ENCODE measurements around the gene MCM7.
A peak's percentile ranks its signal among the peaks of the same experiment; 100 is the strongest.
"Not testable (repeated sequence)": the region's sequence is repeated elsewhere in the genome, so short reads cannot be mapped to it uniquely, and the experiment has no call there.

Gene MCM7

DNA sequence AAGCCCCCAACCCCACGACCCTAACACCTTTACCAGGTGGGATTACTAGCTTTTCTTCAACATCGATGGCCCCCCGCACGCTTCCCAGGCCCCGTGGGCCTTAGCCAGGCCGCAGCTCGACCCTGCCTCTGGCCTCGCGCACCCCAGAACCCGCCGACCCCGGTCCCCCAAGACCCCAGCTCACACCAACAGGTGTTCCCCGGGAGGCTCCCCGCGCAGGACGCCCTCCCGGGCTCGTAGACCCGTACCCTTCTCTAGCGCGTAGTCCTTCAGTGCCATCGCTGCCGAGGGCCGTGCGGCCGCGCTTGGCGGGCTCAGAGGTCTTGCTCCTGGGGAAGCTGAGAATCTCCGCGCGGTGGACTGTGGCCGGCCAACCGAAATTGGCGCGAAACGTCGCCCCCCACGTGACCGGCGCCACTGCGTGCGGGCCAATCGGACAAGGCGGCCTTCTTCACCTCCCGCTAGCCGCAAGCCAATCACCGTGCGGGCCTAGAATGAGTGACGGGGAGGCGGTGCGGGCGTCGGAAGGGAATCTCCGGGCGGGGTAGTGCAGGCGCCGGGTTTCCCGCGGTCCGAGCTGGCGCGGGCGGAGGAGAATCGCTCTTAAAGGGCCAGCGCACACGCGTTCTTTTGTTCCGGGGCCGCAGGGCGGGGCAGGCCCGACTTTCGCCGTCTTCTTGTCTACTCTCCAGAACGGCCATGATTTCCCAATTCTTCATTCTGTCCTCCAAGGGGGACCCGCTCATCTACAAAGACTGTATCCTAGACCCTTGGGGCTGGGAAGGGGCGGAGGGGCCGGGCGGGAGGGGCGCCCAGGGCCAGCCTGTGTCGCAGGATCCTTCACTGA lies at the start of gene MCM7, which contains the start of gene AP4M1:
Gene MCM7, minus strand, starts transcription at position 382 of the 847 bp plus-strand sequence. Its CDS starts 103 bp downstream, at position 279.
Gene AP4M1, plus strand, starts transcription at position 628 of the 847 bp plus-strand sequence. Its CDS starts 72 bp downstream, at position 700.
- DNase-seq: peak; percentile 90

DNA sequence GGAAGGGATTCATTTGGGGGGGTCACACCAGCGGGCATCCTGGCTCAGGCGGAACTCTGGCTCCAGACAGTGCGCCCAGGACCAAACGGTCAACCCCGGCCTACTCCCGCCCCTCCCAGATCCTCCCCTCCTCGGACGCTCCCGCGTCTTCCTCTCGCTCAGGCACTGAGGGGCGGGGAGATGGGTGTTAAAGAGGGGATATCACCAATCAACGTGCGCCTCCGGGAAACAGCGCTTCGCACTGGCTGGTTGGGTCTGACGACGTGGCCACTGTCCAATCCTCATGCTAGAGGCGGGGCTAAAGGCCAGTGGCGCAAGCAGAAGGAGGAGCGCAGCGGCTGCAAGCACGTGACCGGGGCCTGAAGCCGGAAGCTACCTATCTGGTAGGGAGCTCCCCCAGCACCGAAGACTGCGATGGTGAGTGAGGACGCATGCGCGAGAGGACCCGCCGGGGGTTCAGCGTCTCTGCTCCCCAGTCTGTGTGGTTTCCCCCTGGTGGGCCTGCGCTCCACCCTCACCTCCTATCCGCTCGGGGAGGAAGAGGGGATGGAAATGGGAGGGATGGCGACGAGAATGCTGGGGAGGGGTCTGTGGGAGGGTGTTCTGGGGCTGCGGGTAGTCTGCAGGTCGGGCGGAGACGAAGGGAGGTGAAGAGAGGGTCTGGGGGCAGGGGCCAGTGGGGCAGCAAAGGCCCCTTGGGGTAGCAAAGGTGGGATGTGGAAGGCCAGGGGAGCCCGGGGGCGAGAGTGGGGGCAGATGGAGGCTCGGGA lies 47.5 kb upstream of the MCM7 start, which contains the start of gene LAMTOR4:
Gene LAMTOR4, plus strand, starts transcription at position 360 of the 770 bp plus-strand sequence. Its CDS starts 55 bp downstream, at position 415.
- peak; percentile 91 for DNase-seq

DNA sequence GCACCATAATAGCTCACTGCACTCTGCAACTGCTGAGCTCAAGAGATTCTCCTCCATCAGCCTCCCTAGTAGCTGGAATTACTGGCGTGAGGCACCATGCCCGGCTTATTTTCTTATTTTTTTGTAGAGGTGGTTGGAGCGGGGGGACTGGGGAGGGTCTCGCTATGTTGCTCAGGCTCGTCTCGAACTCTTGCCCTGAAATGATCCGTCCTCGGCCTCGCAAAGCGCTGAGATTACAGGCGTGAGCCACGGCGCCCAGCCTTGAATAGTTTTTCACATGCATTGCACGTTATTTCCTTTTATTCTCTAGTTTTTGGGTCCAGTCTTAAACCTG lies 47.0 kb upstream of the MCM7 start:
- DNase-seq: no peak

DNA sequence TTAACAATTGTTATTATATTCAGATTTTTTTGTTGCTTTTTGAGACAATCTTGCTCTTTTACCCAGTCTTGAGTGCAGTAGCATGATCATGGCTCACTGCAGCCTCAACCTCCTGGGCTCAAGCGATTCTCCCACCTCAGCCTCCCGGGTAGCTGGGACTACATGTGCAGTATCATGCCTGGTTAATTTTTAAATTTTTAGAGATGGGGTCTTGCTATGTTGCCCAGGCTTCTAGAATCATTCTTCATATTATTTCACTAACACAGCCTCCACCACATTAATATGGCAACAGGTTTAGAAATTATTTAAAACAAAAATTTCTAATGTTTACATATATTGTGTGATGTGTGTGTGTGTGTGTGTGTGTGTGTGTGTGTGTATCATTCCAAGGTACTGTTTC lies 46.1 kb upstream of the MCM7 start:
- no peak for DNase-seq

DNA sequence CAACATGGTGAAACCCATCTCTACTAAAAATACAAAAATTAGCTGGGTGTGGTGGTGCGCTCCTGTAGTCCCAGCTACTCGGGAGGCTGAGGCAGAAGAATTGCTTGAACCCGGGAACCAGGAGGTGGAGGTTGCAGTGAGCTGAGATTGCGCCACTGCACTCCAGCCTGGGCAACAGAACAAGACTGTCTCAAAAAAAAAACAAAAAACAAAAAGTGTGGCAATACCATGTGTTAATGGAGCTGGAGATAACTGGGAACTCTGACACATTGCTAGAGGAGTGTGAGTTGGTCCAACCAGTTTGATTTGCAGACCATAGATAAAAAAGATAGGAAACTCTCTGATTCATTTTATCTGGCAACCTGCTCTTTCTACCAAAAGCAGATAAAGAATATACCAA lies 45.2 kb upstream of the MCM7 start:
- not testable (repeated sequence) for DNase-seq

GRCh38 chr7:100142461-100142860 lies 41.3 kb upstream of the MCM7 start:
- DNase-seq: no peak

DNA sequence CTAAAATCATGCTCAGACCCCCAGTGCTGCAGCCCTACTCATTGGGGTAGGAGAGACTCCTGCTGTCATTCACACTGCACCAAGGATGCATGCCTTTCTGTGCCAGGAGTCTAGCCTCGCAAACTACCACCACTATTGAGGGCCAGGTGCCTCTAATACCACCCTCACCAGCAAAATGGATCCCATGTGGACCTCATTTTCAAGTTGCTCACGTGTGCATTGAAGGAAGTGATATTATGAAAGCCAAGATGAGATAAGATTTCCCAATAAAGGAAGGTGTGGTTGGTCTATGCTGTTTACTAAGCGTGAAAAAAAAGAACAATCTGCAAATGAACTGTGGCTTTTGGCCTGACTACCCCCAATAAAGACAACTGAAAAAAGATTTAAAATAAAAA lies 40.4 kb upstream of the MCM7 start:
- no peak for DNase-seq

- DNase-seq: no peak
Observed at GRCh38 chr7:100137851-100138760, 36.9 kb upstream of the MCM7 start.

- DNase-seq: peak; percentile 46
Observed at GRCh38 chr7:100132697-100133151, 31.5 kb upstream of the MCM7 start.

DNA sequence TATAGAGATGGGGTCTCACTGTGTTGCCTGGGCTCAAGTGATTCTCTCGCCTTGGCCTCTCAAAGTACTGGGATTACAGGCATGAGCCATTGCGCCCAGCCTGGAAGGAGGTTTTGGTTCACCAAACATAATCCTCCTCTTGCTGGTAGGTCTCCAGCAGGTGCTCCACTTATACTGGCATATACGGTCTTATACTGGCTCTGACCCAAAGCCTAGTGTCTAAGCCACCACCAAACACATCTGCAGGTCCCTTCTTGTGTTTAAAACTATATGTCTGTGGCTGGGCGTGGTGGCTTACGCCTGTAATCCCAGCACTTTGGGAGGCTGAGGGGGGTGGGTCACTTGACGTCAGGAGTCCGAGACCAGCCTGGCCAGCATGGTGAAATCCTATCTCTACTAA lies 30.9 kb upstream of the MCM7 start:
- no peak for DNase-seq

DNA sequence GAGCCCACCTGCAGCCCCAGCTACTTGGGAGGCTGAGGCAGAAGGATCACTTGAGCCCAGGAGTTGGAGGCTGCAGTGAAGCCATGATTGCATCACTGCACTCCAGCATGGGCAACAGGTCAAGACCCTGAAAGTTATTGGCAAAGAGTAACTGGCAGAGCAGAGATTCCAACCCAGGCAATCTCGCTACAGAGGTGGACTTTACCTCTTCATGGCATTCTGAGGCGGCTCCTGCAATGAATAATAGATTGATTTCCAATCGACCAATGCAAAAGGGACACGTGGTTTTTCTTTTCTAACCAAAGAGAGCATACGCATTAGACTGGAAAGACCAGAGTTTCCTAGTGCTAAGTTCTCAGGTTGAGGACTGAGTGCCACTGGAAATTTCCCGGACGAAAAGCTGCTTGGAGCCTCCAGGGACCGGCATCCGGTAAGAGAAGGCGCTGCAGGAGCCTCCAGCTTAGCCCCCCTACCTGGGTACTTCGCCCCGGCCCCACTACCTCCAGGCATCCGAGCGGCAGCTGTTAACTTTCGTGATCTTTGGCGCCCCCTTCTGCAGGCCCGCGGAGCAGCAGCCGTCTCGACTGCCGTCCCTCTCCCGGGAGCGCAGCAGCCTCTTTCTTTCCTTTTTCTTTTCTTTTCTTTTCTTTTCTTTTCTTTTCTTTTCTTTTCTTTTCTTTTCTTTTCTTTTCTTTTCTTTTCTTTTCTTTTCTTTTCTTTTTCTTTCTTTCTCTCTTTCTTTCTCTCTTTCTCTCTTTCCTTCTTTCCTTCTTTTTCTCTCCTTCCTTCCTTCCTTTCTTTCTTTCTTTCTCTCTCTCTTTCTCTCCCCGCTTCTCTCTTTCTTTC lies 29.6 kb upstream of the MCM7 start:
- peak; percentile 29 for DNase-seq

DNA sequence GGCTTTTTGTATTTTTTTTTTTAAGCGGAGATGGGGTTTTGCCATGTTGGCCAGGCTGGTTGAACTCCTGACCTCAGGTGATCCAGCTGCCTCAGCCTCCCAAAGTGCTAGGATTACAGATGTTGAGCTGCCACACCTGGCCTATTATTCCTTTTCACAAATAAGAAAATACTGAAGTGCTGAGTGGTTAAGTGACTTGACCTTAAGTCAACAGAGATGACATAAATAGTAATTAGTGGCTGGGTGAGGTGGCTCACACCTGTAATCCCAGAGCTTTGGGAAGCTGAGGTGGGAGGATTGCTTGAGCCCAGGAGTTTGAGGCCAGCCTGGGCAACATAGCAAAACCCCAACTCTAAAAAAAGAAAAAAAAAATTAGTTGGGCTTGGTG lies 29.0 kb upstream of the MCM7 start:
- not testable (repeated sequence) for DNase-seq

DNA sequence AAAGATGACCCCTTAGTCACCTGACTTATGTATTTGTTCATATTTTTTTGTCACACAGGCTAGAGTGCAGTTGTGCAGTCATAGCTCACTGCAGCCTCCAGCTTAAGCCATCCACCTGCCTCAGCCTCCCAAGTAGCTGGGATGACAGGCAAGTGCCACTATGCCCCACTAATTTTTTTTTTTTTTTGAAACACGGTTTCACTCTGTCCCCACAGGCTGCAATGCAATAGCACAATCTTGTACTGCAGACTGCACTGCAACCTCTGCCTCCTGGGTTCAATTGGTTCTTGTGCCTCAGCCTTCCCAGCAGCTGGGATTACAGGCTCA lies 27.4 kb upstream of the MCM7 start:
- no peak for DNase-seq

DNA sequence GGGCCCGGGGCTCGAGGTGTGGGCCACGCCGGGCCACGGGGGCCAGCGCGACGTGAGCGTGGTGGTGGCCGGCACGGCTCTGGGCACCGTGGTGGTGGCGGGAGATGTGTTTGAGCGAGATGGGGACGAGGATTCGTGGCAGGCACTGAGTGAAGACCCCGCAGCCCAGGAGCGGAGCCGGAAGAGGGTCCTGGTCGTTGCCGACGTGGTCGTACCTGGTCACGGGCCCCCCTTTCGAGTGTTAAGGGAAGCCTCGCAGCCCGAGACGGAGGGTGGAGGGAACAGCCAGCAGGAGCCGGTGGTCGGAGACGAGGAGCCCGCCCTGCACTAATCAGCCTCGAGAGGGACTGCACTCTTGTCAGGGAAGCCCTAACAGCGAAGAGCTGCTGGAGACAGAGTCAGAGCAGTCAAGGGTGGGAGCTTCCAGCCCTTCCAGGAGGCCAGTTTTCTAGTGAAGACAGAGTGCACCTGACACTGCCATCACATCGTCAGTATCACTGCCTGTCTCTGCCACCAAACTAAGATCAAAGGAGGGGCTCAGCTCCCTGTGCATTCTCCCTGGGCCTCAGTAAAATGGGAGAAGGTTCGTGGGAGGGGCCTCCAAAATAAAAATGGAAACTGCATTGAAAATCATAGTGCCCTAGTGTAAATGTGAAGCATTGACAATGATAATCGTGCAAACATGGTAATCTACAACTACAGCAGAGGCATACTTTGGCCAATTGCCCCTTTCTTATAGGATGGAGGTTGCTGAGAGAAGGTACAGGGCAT lies 26.9 kb upstream of the MCM7 start:
- DNase-seq: no peak

- peak; percentile 76 for DNase-seq
Observed at GRCh38 chr7:100126931-100127865, 26.0 kb upstream of the MCM7 start, which contains the start of gene MBLAC1. Gene MBLAC1 (plus strand): TSS chr7:100126967. CDS start chr7:100127396, 429 bp downstream.

GRCh38 chr7:100126239-100126930 lies 25.2 kb upstream of the MCM7 start:
- DNase-seq: no peak

- no peak for DNase-seq
Observed at GRCh38 chr7:100124301-100125230, 23.4 kb upstream of the MCM7 start.

- no peak for DNase-seq
Observed at GRCh38 chr7:100122568-100122967, 21.4 kb upstream of the MCM7 start.

Measured in T1000 (cell line).